HepG2 (cell line): Measurements from ENCODE around the gene ABHD18.

Source experiments
- BRCA1 ChIP-seq: sonication (generic); formaldehyde crosslinking; IDR thresholded peaks from 2 replicates; pipeline ENCODE4 v1.4.0; 2020; ENCODE audit warnings: missing genetic modification reagents
- CREM ChIP-seq, 2 experiments: sonication (generic) in 1 of 2; formaldehyde crosslinking in 1 of 2; IDR thresholded peaks; 2 replicates each; pipeline versions ENCODE4 v1.4.0 to v1.6.1; 2016 to 2020; ENCODE audit warnings: antibody characterized with exemption in 1 of 2, mild to moderate bottlenecking in 1 of 2, missing genetic modification reagents in 1 of 2
- CTCF ChIP-seq: sonication (generic); formaldehyde crosslinking; IDR thresholded peaks from 2 replicates; pipeline ENCODE4 v1.5.0; 2020; ENCODE audit warnings: mild to moderate bottlenecking, missing genetic modification reagents, moderate library complexity
- EP300 ChIP-seq, 3 experiments: sonication (generic) in 1 of 3; formaldehyde crosslinking in 1 of 3; IDR thresholded peaks; 2 replicates each; pipeline versions ENCODE4 v1.5.1 to v1.6.1; 2011 to 2020; ENCODE audit warnings: low read depth in 2 of 3, low read length in 2 of 3, borderline replicate concordance in 1 of 3, improper control_type of control experiment in 1 of 3, mild to moderate bottlenecking in 1 of 3, missing genetic modification reagents in 1 of 3, moderate library complexity in 1 of 3
- POLR2AphosphoS5 ChIP-seq: IDR thresholded peaks from 2 replicates; pipeline ENCODE4 v1.6.1; 2012; ENCODE audit warnings: low read depth, low read length
- REST ChIP-seq, 2 experiments: IDR thresholded peaks; 2 replicates each; pipeline ENCODE4 v1.6.1; 2011 to 2012; ENCODE audit warnings: low read length in 2 of 2, borderline replicate concordance in 1 of 2, low read depth in 1 of 2, mild to moderate bottlenecking in 1 of 2, moderate library complexity in 1 of 2
- SAFB2 ChIP-seq: sonication (generic); formaldehyde crosslinking; IDR thresholded peaks from 2 replicates; pipeline ENCODE4 v1.5.1; 2020; ENCODE audit warnings: missing genetic modification reagents, low read depth, mild to moderate bottlenecking, borderline replicate concordance
- ZBTB26 ChIP-seq: IDR thresholded peaks from 2 replicates; pipeline ENCODE4 v1.6.1; 2016; ENCODE audit warnings: missing compliant biosample characterization, missing genetic modification reagents, borderline replicate concordance
- ZNF644 ChIP-seq: IDR thresholded peaks from 2 replicates; pipeline ENCODE4 v1.6.1; 2016; ENCODE audit warnings: low read depth
- TF ChIP-seq, protein P1 (sequence below): sonication (generic); formaldehyde crosslinking; IDR thresholded peaks from 2 replicates; pipeline ENCODE4 v1.5.1; 2020; ENCODE audit warnings: missing genetic modification reagents, mild to moderate bottlenecking, borderline replicate concordance

DNA sequence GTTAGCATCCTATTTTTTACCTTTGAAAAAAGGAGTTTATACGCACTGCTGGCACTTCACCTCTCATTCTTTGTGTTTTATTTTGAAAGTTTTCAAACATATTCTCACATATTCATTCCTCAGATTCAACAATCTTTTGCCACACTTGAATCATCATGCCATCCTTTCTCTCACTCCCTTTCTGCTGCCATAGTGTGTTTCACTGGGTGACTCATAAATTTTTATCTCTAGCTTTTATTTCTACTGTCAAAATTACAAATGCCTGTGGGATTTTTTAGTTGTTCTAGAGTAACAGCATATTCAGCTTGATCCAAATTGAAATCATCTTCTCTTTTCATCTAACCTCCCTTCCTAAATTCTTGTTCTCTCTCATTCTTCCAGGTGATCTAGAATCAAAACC, 28.2 kb upstream of the ABHD18 start:
- TF ChIP-seq ZNF644 (no peak), CTCF (CRISPR knock-in tag) (no peak), POLR2AphosphoS5 (no peak), EP300 (IDR thresholded peaks at IDR 0.05; ENCODE audit: low read depth in 2 of 2, low read length in 2 of 2) (no peak), EP300 (CRISPR knock-in tag; IDR thresholded peaks at IDR 0.05; ENCODE audit: borderline replicate concordance) (no peak), BRCA1 (CRISPR knock-in tag) (no peak), ZBTB26 (CRISPR knock-in tag) (no peak), SAFB2 (CRISPR knock-in tag) (no peak), CREM (IDR thresholded peaks at IDR 0.05) (no peak), CREM (CRISPR knock-in tag; IDR thresholded peaks at IDR 0.05) (no peak), REST (IDR thresholded peaks at IDR 0.05; ENCODE audit: borderline replicate concordance in 1 of 2, low read depth in 1 of 2, low read length in 2 of 2) (no peak)
- TF ChIP-seq, protein P1, sequence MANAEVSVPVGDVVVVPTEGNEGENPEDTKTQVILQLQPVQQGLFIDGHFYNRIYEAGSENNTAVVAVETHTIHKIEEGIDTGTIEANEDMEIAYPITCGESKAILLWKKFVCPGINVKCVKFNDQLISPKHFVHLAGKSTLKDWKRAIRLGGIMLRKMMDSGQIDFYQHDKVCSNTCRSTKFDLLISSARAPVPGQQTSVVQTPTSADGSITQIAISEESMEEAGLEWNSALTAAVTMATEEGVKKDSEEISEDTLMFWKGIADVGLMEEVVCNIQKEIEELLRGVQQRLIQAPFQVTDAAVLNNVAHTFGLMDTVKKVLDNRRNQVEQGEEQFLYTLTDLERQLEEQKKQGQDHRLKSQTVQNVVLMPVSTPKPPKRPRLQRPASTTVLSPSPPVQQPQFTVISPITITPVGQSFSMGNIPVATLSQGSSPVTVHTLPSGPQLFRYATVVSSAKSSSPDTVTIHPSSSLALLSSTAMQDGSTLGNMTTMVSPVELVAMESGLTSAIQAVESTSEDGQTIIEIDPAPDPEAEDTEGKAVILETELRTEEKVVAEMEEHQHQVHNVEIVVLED (CRISPR knock-in tag), result no peak
